IMR-90 (cell line): ENCODE measurements around the gene SUSD6. TPM values are rescaled to one million over a fixed set of nuclear protein-coding genes. Genes with fewer than 3 reads are reported as not detected.
A peak's percentile ranks its signal among the peaks of the same experiment; 100 is the strongest.

Experiments
- ATAC-seq: fragments of 200-7000 bp; cut with Tn5 transposase; 2 replicates; pipeline ENCODE4 v1.9.1; 2020; ENCODE audit warnings: low read depth, mild to moderate bottlenecking, moderate library complexity
- BruUV-seq: library from RNA; stranded (reverse); fragments of 400-500 nt; replicated peaks from 2 replicates; lab custom pipeline; 2021; lab: Mats Ljungman, UMichigan
- CTCF ChIA-PET: fragments of 300-600 bp; formaldehyde crosslinking; extraction: SDS; loops from one replicate; lab custom pipeline; 2021; ENCODE audit warnings: antibody characterized with exemption; lab: Yijun Ruan, JAX
- POLR2A ChIA-PET: fragments of 300-600 bp; sonication (Branson Sonifier 250); formaldehyde crosslinking; loops from one replicate; lab custom pipeline; 2022; ENCODE audit warnings: antibody characterized with exemption; ENCODE audit not compliant: unreplicated experiment; lab: Charles Lee
- DNase-seq: peaks from one replicate; pipeline ENCODE4 v3.0.0; 2013
- H2AFZ ChIP-seq: replicated peaks from 2 replicates; pipeline ENCODE3; 2013; ENCODE audit warnings: low read length, mild to moderate bottlenecking; ENCODE audit not compliant: poor library complexity
- H2AK5ac ChIP-seq: 2 replicates; pipeline ENCODE4 v1.6.1; 2013; ENCODE audit warnings: low read depth, low read length, inconsistent platforms
- H2AK9ac ChIP-seq: replicated peaks from 2 replicates; pipeline ENCODE3; 2013; ENCODE audit warnings: mild to moderate bottlenecking, low read depth, low read length, moderate library complexity; ENCODE audit not compliant: poor library complexity
- H2BK120ac ChIP-seq: 2 replicates; pipeline ENCODE4 v1.6.1; 2013; ENCODE audit warnings: low read depth, low read length, inconsistent platforms
- H2BK15ac ChIP-seq: 3 replicates; pipeline ENCODE4 v1.6.1; 2013; ENCODE audit warnings: low read depth, low read length, inconsistent platforms
- H2BK20ac ChIP-seq: 2 replicates; pipeline ENCODE4 v1.6.1; 2013; ENCODE audit warnings: low read depth, mild to moderate bottlenecking, inconsistent platforms, low read length, moderate library complexity
- H2BK5ac ChIP-seq: 2 replicates; pipeline ENCODE4 v1.6.1; 2013; ENCODE audit warnings: mild to moderate bottlenecking, low read depth, low read length, inconsistent platforms; ENCODE audit not compliant: poor library complexity, severe bottlenecking
- H3K14ac ChIP-seq: replicated peaks from 2 replicates; pipeline ENCODE4 v1.6.1; 2013; ENCODE audit warnings: low read depth, low read length, inconsistent platforms
- H3K18ac ChIP-seq: 2 replicates; pipeline ENCODE4 v1.6.1; 2013; ENCODE audit warnings: low read depth, low read length, control low read depth
- H3K23ac ChIP-seq: 2 replicates; pipeline ENCODE4 v1.6.1; 2013; ENCODE audit warnings: low read depth, low read length, inconsistent platforms
- H3K27ac ChIP-seq: 2 replicates; pipeline ENCODE4 v1.5.1; 2013; ENCODE audit warnings: mild to moderate bottlenecking, control low read depth, low read length; ENCODE audit not compliant: insufficient read depth
- H3K27me3 ChIP-seq: 2 replicates; pipeline ENCODE4 v1.6.1; 2013; ENCODE audit warnings: low read length; ENCODE audit not compliant: control insufficient read depth, insufficient read depth
- H3K36me3 ChIP-seq: 2 replicates; pipeline ENCODE4 v1.6.1; 2013; ENCODE audit warnings: low read length, mixed read lengths; ENCODE audit not compliant: control insufficient read depth, insufficient read depth
- H3K4ac ChIP-seq: 2 replicates; pipeline ENCODE4 v1.6.1; 2013; ENCODE audit warnings: low read depth, low read length, inconsistent platforms
- H3K4me1 ChIP-seq: 2 replicates; pipeline ENCODE4 v1.6.1; 2013; ENCODE audit warnings: low read length, mixed read lengths; ENCODE audit not compliant: control insufficient read depth, insufficient read depth
- H3K4me2 ChIP-seq: 2 replicates; pipeline ENCODE4 v1.6.1; 2013; ENCODE audit warnings: low read depth, mild to moderate bottlenecking, control low read depth, low read length, moderate library complexity
- H3K4me3 ChIP-seq: 2 replicates; pipeline ENCODE4 v1.5.1; 2013; ENCODE audit warnings: low read depth, mild to moderate bottlenecking, control low read depth, low read length, moderate library complexity; ENCODE audit not compliant: insufficient read depth
- H3K56ac ChIP-seq: 2 replicates; pipeline ENCODE4 v1.6.1; 2013; ENCODE audit warnings: low read length, inconsistent platforms; ENCODE audit not compliant: insufficient read depth; ENCODE audit errors: extremely low read depth
- H3K79me1 ChIP-seq, 2 experiments: 2 replicates each; pipeline ENCODE4 v1.6.1; 2013; ENCODE audit warnings: low read length in 2 of 2, inconsistent platforms in 1 of 2, low read depth in 1 of 2
- H3K9ac ChIP-seq: 2 replicates; pipeline ENCODE4 v1.6.1; 2013; ENCODE audit warnings: low read depth, low read length, control low read depth
- H3K9me1 ChIP-seq: 2 replicates; pipeline ENCODE4 v1.6.1; 2013; ENCODE audit warnings: low read length, inconsistent platforms; ENCODE audit not compliant: insufficient read depth
- H3K9me3 ChIP-seq: 2 replicates; pipeline ENCODE4 v1.6.1; 2013; ENCODE audit warnings: low read length; ENCODE audit not compliant: control insufficient read depth, insufficient read depth
- H4K20me1 ChIP-seq: 2 replicates; pipeline ENCODE4 v1.6.1; 2013; ENCODE audit warnings: low read length, inconsistent platforms; ENCODE audit not compliant: insufficient read depth
- H4K5ac ChIP-seq: 2 replicates; pipeline ENCODE4 v1.6.1; 2013; ENCODE audit warnings: mild to moderate bottlenecking, low read depth, low read length, control low read depth
- H4K8ac ChIP-seq, 2 experiments: 2 replicates each; pipeline ENCODE4 v1.6.1; 2013; ENCODE audit warnings: low read depth in 2 of 2, low read length in 2 of 2, control low read depth in 1 of 2, inconsistent platforms in 1 of 2
- H4K91ac ChIP-seq: 2 replicates; pipeline ENCODE4 v1.6.1; 2013; ENCODE audit warnings: low read depth, low read length, inconsistent platforms; ENCODE audit not compliant: insufficient read depth
- BHLHE40 ChIP-seq: fragments of 150-350 bp; IDR thresholded peaks from 2 replicates; pipeline ENCODE4 v1.6.1; 2016; ENCODE audit warnings: mild to moderate bottlenecking, low read depth, low read length
- CEBPB ChIP-seq: IDR thresholded peaks from 2 replicates; pipeline ENCODE4 v1.6.1; 2012; ENCODE audit warnings: low read depth, low read length, improper control_type of control experiment
- CTCF ChIP-seq: conservative IDR thresholded peaks from 2 replicates; pipeline ENCODE4 v1.5.1; 2012; ENCODE audit warnings: mild to moderate bottlenecking, low read depth, low read length, improper control_type of control experiment
- ELK1 ChIP-seq: fragments of 150-350 bp; IDR thresholded peaks from 2 replicates; pipeline ENCODE4 v1.6.1; 2016; ENCODE audit warnings: low read depth, mild to moderate bottlenecking, low read length, moderate library complexity, borderline replicate concordance
- FOS ChIP-seq: fragments of 150-350 bp; IDR thresholded peaks from 2 replicates; pipeline ENCODE4 v1.6.1; 2016; ENCODE audit warnings: low read depth, low read length
- MAFK ChIP-seq: IDR thresholded peaks from 2 replicates; pipeline ENCODE4 v1.6.1; 2012; ENCODE audit warnings: low read depth, low read length, improper control_type of control experiment
- MAZ ChIP-seq: IDR thresholded peaks from 2 replicates; pipeline ENCODE4 v1.6.1; 2012; ENCODE audit warnings: low read depth, mild to moderate bottlenecking, low read length, improper control_type of control experiment, moderate library complexity, borderline replicate concordance
- MXI1 ChIP-seq: IDR thresholded peaks from 2 replicates; pipeline ENCODE4 v1.6.1; 2012; ENCODE audit warnings: low read depth, mild to moderate bottlenecking, low read length, moderate library complexity, borderline replicate concordance
- RAD21 ChIP-seq: IDR thresholded peaks from 2 replicates; pipeline ENCODE4 v1.6.1; 2012; ENCODE audit warnings: low read length, improper control_type of control experiment
- RCOR1 ChIP-seq: IDR thresholded peaks from 2 replicates; pipeline ENCODE4 v1.6.1; 2012; ENCODE audit warnings: mild to moderate bottlenecking, low read length, improper control_type of control experiment; ENCODE audit not compliant: insufficient replicate concordance
- RFX5 ChIP-seq: IDR thresholded peaks from 2 replicates; pipeline ENCODE4 v1.8.0; 2012; ENCODE audit warnings: low read depth, mild to moderate bottlenecking, low read length, moderate library complexity
- SMC3 ChIP-seq: fragments of 150-350 bp; IDR thresholded peaks from 2 replicates; pipeline ENCODE4 v1.6.1; 2016; ENCODE audit warnings: low read depth, mild to moderate bottlenecking, antibody characterized with exemption, low read length, moderate library complexity
- USF2 ChIP-seq: fragments of 150-350 bp; IDR thresholded peaks from 2 replicates; pipeline ENCODE4 v1.6.1; 2017; ENCODE audit warnings: mild to moderate bottlenecking, antibody characterized with exemption, low read length, low read depth
- WGBS, 2 experiments: methylation state at CpG; one replicate each; pipeline versions ENCODE4 v1.1.5 to v1.1.7; 2013; ENCODE audit warnings: missing lambda C conversion rate in 2 of 2; ENCODE audit not compliant: insufficient read length in 1 of 2; ENCODE audit errors: extremely low coverage in 2 of 2; 5-methylcytosine and 5-hydroxymethylcytosine counted together
- dilution Hi-C: fragments of 300-500 bp; cut with HindIII; formaldehyde crosslinking; loops from one replicate; pipeline ENCODE4 v1.14.3; 2018; ENCODE audit warnings: low sequenced_read_pairs; ENCODE audit not compliant: unreplicated experiment
- in situ Hi-C: fragments of 300-500 bp; cut with MboI; formaldehyde crosslinking; loops from 3 replicates; pipeline ENCODE4 v1.14.3; 2019; ENCODE audit warnings: low sequenced_read_pairs, inconsistent platforms, mixed read lengths
- intact Hi-C: fragments of 100-400 bp; cut with micrococcal nuclease; formaldehyde crosslinking; loops from 2 replicates; pipeline ENCODE4 v1.10.0; 2022
- polyA plus RNA-seq, 3 experiments: library from polyadenylated mRNA; depleted of rRNA; stranded (reverse); fragments of >200 nt; gene quantifications; 2 replicates each; pipeline ENCODE4 v1.2.3, GENCODE V29; 2012; ENCODE audit warnings: low replicate concordance in 1 of 3
- total RNA-seq: library from RNA; depleted of rRNA; stranded (reverse); fragments of >200 nt; gene quantifications from 2 replicates; pipeline ENCODE4 v1.2.3, GENCODE V29; 2012

SUSD6 gene
- total and polyA plus RNA-seq, 2 of the 4 experiments (the other 2 are of a cell fraction) = 2.3 to 10.1 TPM

- TF ChIP-seq MAZ (peak; percentile 29; the same call in 1 of the 2 replicates), MXI1 (no peak)
Observed at GRCh38 chr14:69719501-69719951, 108.1 kb downstream of the SUSD6 start (continued).

GRCh38 chr14:69720912-69721311 is 109.5 kb downstream of the SUSD6 start:
- Histone ChIP-seq H2AK9ac (no peak overlapping the region), H4K5ac (no peak overlapping the region), H4K91ac (no peak overlapping the region), H3K79me1 (peaks cover 0 to 4% of the 10 kb centered on the region in 2 experiments; a peak in 1 of 4 replicates), H3K9ac (no peak overlapping the region), H3K4me3 (no peak overlapping the region), H3K4me2 (no peak overlapping the region), H2AK5ac (no peak overlapping the region), H2AFZ (no peak overlapping the region), H3K9me1 (peaks cover 24% of the 10 kb centered on the region), H3K14ac (no peak overlapping the region), H2BK20ac (0 out of 2 replicates have a peak overlapping the region, but pooled peaks have one; percentile 11), H2BK120ac (no peak overlapping the region), H3K4me1 (peaks cover 19% of the 10 kb centered on the region), H3K9me3 (no peaks in the 10 kb centered on the region), H3K36me3 (no peaks in the 10 kb centered on the region), H3K56ac (no peak overlapping the region), H3K18ac (no peak overlapping the region), H3K23ac (no peak overlapping the region), H3K4ac (0 out of 2 replicates have a peak overlapping the region, but pooled peaks have one; percentile 25), H2BK15ac (peak overlapping the region; percentile 77; the same call in 1 of the 3 replicates), H2BK5ac (no peak overlapping the region), H3K27me3 (no peaks in the 10 kb centered on the region), H4K8ac (no peak overlapping the region), H4K20me1 (0 out of 2 replicates have a peak, but pooled peaks cover 6% of the 10 kb centered on the region), H3K27ac (no peak overlapping the region)
- in situ Hi-C loops = no loop called here
- intact Hi-C loops = no loop called here
- WGBS, 2 experiments = 100% methylated on average over 1 of the region's 4 CpGs; no CpG with 5 or more reads in 1 of the 2 experiments
- dilution Hi-C loops = no loop called here
- POLR2A ChIA-PET = no interaction called here
- CTCF ChIA-PET = interaction anchor here (1.9 kb wide), 1 partner anchor 136 kb away, joined by 8 read pairs; no protein-coding TSS in a partner anchor
- BruUV-seq = no TSS peak
- no peak for DNase-seq
- no peak for ATAC-seq
- TF ChIP-seq RFX5 (no peak), CEBPB (no peak), MXI1 (no peak), RCOR1 (no peak), FOS (no peak), USF2 (no peak), BHLHE40 (no peak), MAFK (no peak), SMC3 (no peak), ELK1 (no peak), CTCF (no peak), RAD21 (no peak)
